BLaER1 (cell line): ENCODE measurements around the gene CCDC170.

Source experiments
- H3K27ac ChIP-seq: shearing (Covaris generic); formaldehyde crosslinking; 2 replicates; pipeline ENCODE4 v1.8.1; 2022
- H3K27me3 ChIP-seq: shearing (Covaris generic); formaldehyde crosslinking; 2 replicates; pipeline ENCODE4 v1.8.1; 2022
- H3K36me3 ChIP-seq: shearing (Covaris generic); formaldehyde crosslinking; 2 replicates; pipeline ENCODE4 v1.8.1; 2022
- H3K4me1 ChIP-seq: shearing (Covaris generic); formaldehyde crosslinking; 2 replicates; pipeline ENCODE4 v1.8.1; 2022
- H3K4me2 ChIP-seq: shearing (Covaris generic); formaldehyde crosslinking; 2 replicates; pipeline ENCODE4 v1.8.1; 2022
- H3K4me3 ChIP-seq: shearing (Covaris generic); formaldehyde crosslinking; 2 replicates; pipeline ENCODE4 v1.8.1; 2022
- H3K9ac ChIP-seq: shearing (Covaris generic); formaldehyde crosslinking; 2 replicates; pipeline ENCODE4 v1.8.1; 2022
- H3K9me3 ChIP-seq: shearing (Covaris generic); formaldehyde crosslinking; 2 replicates; pipeline ENCODE4 v1.8.1; 2022
- H4K20me1 ChIP-seq: shearing (Covaris generic); formaldehyde crosslinking; 2 replicates; pipeline ENCODE4 v1.8.1; 2022
- Cebpa-rat ChIP-seq: shearing (Covaris generic); IDR thresholded peaks from 2 replicates; pipeline ENCODE4 v1.8.1; 2022

CCDC170 gene

DNA sequence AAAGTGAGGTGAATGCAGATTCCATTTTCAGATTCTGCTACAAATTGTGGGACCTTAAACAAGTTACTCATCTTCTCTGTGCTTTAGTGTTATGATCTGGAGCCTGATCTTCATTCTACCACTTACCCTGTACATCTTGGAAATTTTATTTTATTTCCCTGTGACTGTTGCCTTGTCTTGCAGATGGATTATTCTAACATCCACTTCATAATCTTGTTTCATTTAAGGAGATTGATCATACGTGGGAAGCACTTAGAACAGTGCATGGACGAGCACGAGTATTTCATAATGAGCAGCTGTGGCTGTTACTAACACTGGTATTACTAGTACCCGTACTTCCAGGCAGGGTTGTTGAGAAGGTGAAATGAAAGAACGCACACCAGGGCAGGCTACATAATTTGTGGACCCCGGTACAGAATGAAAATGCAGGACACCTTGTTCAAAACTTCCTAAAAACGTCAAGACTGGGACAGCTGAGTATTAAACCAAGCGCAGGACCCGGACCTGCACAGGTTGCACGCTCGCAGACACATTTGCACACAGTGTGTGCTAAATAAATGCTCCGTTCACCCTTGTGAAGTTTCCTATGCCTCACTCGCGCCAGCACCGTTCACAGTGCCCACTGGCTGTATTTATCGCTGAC, 535 bp upstream of the CCDC170 start:
- H3K36me3 ChIP-seq, result no peaks in the 10 kb centered on the region
- no peak overlapping the region for H3K4me2 ChIP-seq
- no peaks in the 10 kb centered on the region for H3K4me1 ChIP-seq
- peaks cover 18% of the 10 kb centered on the region for H3K9me3 ChIP-seq
- no peaks in the 10 kb centered on the region for H4K20me1 ChIP-seq
- H3K9ac ChIP-seq, result no peak overlapping the region
- no peak overlapping the region for H3K4me3 ChIP-seq
- H3K27ac ChIP-seq, result no peak overlapping the region
- peaks cover 13% of the 10 kb centered on the region for H3K27me3 ChIP-seq
- no peak for TF ChIP-seq Cebpa-rat

GRCh38 chr6:151494235-151494935, 568 bp downstream of the CCDC170 start:
- no peak for TF ChIP-seq Cebpa-rat
- Histone ChIP-seq H3K4me2 (no peak overlapping the region), H3K27ac (no peak overlapping the region), H3K4me3 (no peak overlapping the region), H3K4me1 (no peaks in the 10 kb centered on the region), H3K9me3 (peaks cover 18% of the 10 kb centered on the region), H3K27me3 (peaks cover 13% of the 10 kb centered on the region), H4K20me1 (no peaks in the 10 kb centered on the region), H3K36me3 (no peaks in the 10 kb centered on the region), H3K9ac (no peak overlapping the region)

GRCh38 chr6:151494936-151495320, 1.1 kb downstream of the CCDC170 start:
- no peaks in the 10 kb centered on the region for H3K36me3 ChIP-seq
- no peak overlapping the region for H3K4me2 ChIP-seq
- peaks cover 18% of the 10 kb centered on the region for H3K9me3 ChIP-seq
- H3K27me3 ChIP-seq, result peaks cover 13% of the 10 kb centered on the region
- no peaks in the 10 kb centered on the region for H3K4me1 ChIP-seq
- H3K4me3 ChIP-seq, result no peak overlapping the region
- H4K20me1 ChIP-seq, result no peaks in the 10 kb centered on the region
- H3K27ac ChIP-seq, result no peak overlapping the region
- H3K9ac ChIP-seq, result no peak overlapping the region
- no peak for TF ChIP-seq Cebpa-rat

- no peak for TF ChIP-seq Cebpa-rat
- Histone ChIP-seq H3K9ac (no peak overlapping the region), H3K27ac (no peak overlapping the region), H3K9me3 (peaks cover 18% of the 10 kb centered on the region), H3K36me3 (no peaks in the 10 kb centered on the region), H4K20me1 (no peaks in the 10 kb centered on the region), H3K4me2 (no peak overlapping the region), H3K27me3 (peaks cover 13% of the 10 kb centered on the region), H3K4me3 (no peak overlapping the region), H3K4me1 (no peaks in the 10 kb centered on the region)
Observed at GRCh38 chr6:151495380-151495779, 1.6 kb downstream of the CCDC170 start.

DNA sequence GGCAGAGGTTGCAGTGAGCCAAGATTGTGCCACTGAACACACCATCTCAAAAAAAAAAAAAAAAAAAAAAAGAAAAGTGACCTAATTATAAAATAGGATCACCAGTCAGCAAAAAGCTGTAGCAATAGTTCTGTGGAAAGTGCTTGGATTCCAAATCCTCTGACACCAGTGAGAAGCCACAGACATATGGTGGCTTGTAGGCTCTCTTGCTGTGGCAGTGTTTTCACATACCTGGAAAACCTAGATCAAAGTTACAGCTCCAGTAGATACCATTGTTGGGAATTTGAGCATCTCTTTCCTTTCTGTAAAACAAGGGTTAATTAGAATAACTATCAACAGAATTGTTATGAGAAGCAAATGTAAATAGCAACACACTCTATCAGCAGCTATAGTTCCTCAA, 4.1 kb downstream of the CCDC170 start:
- Histone ChIP-seq H3K9me3 (peaks cover 18% of the 10 kb centered on the region), H3K4me1 (no peaks in the 10 kb centered on the region), H4K20me1 (no peaks in the 10 kb centered on the region), H3K27ac (no peak overlapping the region), H3K27me3 (peaks cover 13% of the 10 kb centered on the region), H3K36me3 (no peaks in the 10 kb centered on the region), H3K4me2 (no peak overlapping the region), H3K4me3 (no peak overlapping the region), H3K9ac (no peak overlapping the region)
- no peak for TF ChIP-seq Cebpa-rat

DNA sequence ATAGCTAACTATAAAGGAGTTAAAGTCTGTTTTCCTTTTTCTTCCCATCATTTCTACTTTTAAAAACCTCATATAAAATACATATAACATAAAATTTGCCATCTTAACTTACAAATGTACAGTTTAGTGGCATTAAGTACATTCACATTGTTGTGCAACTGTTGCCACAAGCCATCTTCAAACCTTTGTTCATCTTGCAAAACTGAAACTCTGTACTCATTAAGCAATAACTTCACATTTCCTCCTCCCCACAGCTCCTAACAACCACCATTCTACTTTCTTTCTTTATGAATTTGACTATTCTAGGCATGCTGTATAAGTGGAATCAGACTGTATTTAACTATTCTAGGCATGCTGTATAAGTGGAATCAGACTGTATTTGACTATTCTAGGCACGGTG, 4.5 kb downstream of the CCDC170 start:
- no peaks in the 10 kb centered on the region for H3K4me1 ChIP-seq

GRCh38 chr6:151499551-151499950, 5.7 kb downstream of the CCDC170 start:
- peaks cover 3% of the 10 kb centered on the region for H3K9me3 ChIP-seq
- H4K20me1 ChIP-seq, result no peaks in the 10 kb centered on the region
- TF ChIP-seq Cebpa-rat, result no peak
- H3K4me2 ChIP-seq, result no peak overlapping the region
- H3K4me1 ChIP-seq, result no peaks in the 10 kb centered on the region
- no peak overlapping the region for H3K9ac ChIP-seq
- H3K36me3 ChIP-seq, result no peaks in the 10 kb centered on the region
- 0 out of 2 replicates have a peak, but pooled peaks cover 2% of the 10 kb centered on the region for H3K27me3 ChIP-seq
- H3K4me3 ChIP-seq, result no peak overlapping the region
- no peak overlapping the region for H3K27ac ChIP-seq

More for the DNA sequence above, 4.5 kb downstream of the CCDC170 start:
- no peak for TF ChIP-seq Cebpa-rat
- Histone ChIP-seq H3K36me3 (no peaks in the 10 kb centered on the region), H3K9me3 (peaks cover 15% of the 10 kb centered on the region), H3K4me2 (no peak overlapping the region), H4K20me1 (no peaks in the 10 kb centered on the region), H3K27ac (no peak overlapping the region), H3K9ac (no peak overlapping the region), H3K27me3 (peaks cover 13% of the 10 kb centered on the region), H3K4me3 (no peak overlapping the region)

- Histone ChIP-seq H3K9me3 (no peaks in the 10 kb centered on the region), H3K27ac (no peak overlapping the region), H4K20me1 (no peaks in the 10 kb centered on the region), H3K4me1 (no peaks in the 10 kb centered on the region), H3K4me2 (no peak overlapping the region), H3K9ac (no peak overlapping the region), H3K36me3 (no peaks in the 10 kb centered on the region), H3K4me3 (no peak overlapping the region), H3K27me3 (no peaks in the 10 kb centered on the region)
- no peak for TF ChIP-seq Cebpa-rat
Observed at GRCh38 chr6:151501511-151502136, 7.8 kb downstream of the CCDC170 start.

- no peaks in the 10 kb centered on the region for H3K9me3 ChIP-seq
- no peaks in the 10 kb centered on the region for H3K4me1 ChIP-seq
- H3K4me3 ChIP-seq, result no peak overlapping the region
- H3K36me3 ChIP-seq, result no peaks in the 10 kb centered on the region
- no peaks in the 10 kb centered on the region for H3K27me3 ChIP-seq
- no peaks in the 10 kb centered on the region for H4K20me1 ChIP-seq
- no peak for TF ChIP-seq Cebpa-rat
- H3K27ac ChIP-seq, result no peak overlapping the region
- no peak overlapping the region for H3K4me2 ChIP-seq
- H3K9ac ChIP-seq, result no peak overlapping the region
Observed at GRCh38 chr6:151502499-151502898, 8.7 kb downstream of the CCDC170 start.

DNA sequence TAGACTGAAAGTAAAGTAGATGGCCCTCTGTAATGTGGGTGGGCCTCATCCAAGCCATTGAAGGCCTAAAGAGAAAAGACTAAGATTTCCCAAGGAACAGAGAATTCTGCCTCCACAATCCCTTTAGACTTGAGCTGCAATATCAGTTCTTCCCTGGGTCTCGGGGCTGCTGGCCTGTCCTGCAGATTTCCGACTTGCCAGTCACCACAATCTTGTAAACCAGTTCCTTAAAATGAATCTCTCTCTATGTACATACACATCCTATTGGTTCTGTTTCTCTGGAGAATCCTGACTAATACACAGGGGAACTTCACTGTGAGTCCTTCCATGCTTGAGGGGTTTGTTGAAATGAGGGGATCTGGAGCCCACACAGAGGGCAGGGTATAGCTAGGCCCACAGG, 12.9 kb downstream of the CCDC170 start:
- Histone ChIP-seq H3K4me2 (no peak overlapping the region), H3K27me3 (no peaks in the 10 kb centered on the region), H3K27ac (no peak overlapping the region), H3K36me3 (no peaks in the 10 kb centered on the region), H3K9ac (no peak overlapping the region), H3K4me3 (no peak overlapping the region), H3K4me1 (no peaks in the 10 kb centered on the region), H4K20me1 (no peaks in the 10 kb centered on the region), H3K9me3 (no peaks in the 10 kb centered on the region)
- no peak for TF ChIP-seq Cebpa-rat
